ENCODE results near the gene CEPT1. TPM values are rescaled to one million over a fixed set of nuclear protein-coding genes. Genes with fewer than 3 reads are reported as not detected.

CEPT1 gene
- total RNA-seq, 4 donors from 2014 or later = 38.6 to 61.0 (median 40.2) TPM

- DNase-seq (ENCODE audit: low spot score) (no peak), ATAC-seq (ENCODE audit: low FRiP score) (no peak)
- TF ChIP-seq CTCF (IDR thresholded peaks at IDR 0.05) = no peak
Observed at GRCh38 chr1:111110197-111110899, 29.7 kb upstream of the CEPT1 start.

GRCh38 chr1:111116496-111116895 lies 23.5 kb upstream of the CEPT1 start:
- no peak for TF ChIP-seq CTCF (IDR thresholded peaks at IDR 0.05)
- DNase-seq (ENCODE audit: low spot score) = no peak
- ATAC-seq (ENCODE audit: low FRiP score) = no peak

- DNase-seq (ENCODE audit: low spot score) (no peak), ATAC-seq (ENCODE audit: low FRiP score) (no peak)
- no peak for TF ChIP-seq CTCF (IDR thresholded peaks at IDR 0.05)
Observed at GRCh38 chr1:111126354-111126753, 13.7 kb upstream of the CEPT1 start.

- TF ChIP-seq CTCF (IDR thresholded peaks at IDR 0.05) = no peak
- ATAC-seq (ENCODE audit: low FRiP score) (no peak), DNase-seq (ENCODE audit: low spot score) (no peak)
Observed at GRCh38 chr1:111127923-111128643, 11.9 kb upstream of the CEPT1 start.

GRCh38 chr1:111129376-111129775 lies 10.6 kb upstream of the CEPT1 start:
- TF ChIP-seq CTCF (IDR thresholded peaks at IDR 0.05) = no peak
- DNase-seq (ENCODE audit: low spot score) = no peak

GRCh38 chr1:111131693-111132092 lies 8.3 kb upstream of the CEPT1 start:
- ATAC-seq (ENCODE audit: low FRiP score) = no peak
- no peak for TF ChIP-seq CTCF (IDR thresholded peaks at IDR 0.05)
- DNase-seq (ENCODE audit: low spot score) = no peak

More at GRCh38 chr1:111129376-111129775, 10.6 kb upstream of the CEPT1 start:
- ATAC-seq (ENCODE audit: low FRiP score) = no peak

- no peak for ATAC-seq (ENCODE audit: low FRiP score)
- no peak for DNase-seq (ENCODE audit: low spot score)
- no peak for TF ChIP-seq CTCF (IDR thresholded peaks at IDR 0.05)
Observed at GRCh38 chr1:111133866-111134265, 6.2 kb upstream of the CEPT1 start.
